T-helper 17 cell (primary cell): Measurements from ENCODE around the gene IGSF21. TPM values are rescaled to one million over a fixed set of nuclear protein-coding genes. Genes with fewer than 3 reads are reported as not detected.
"Not testable (repeated sequence)": the region's sequence is repeated elsewhere in the genome, so short reads cannot be mapped to it uniquely, and the experiment has no call there.

Experiments
- ATAC-seq: fragments of 150-1000 bp; cut with Tn5 transposase; 2 replicates; pipeline ENCODE4 v1.10.0; 2021; ENCODE audit warnings: mild to moderate bottlenecking, moderate library complexity
- DNase-seq, 3 donors: peaks; one replicate each; pipeline versions ENCODE4 v3.0.0 to v3.0.0-alpha.2; 2020 to 2021
- H3K9me3 ChIP-seq: one replicate; pipeline ENCODE4 v1.7.0; 2013; ENCODE audit warnings: low read length, mild to moderate bottlenecking; ENCODE audit not compliant: control insufficient read depth, poor library complexity, severe bottlenecking
- H3K27ac Mint-ChIP-seq: one replicate; pipeline ENCODE4 v1.8.0; 2022; ENCODE audit warnings: mild to moderate bottlenecking, moderate library complexity, mixed read lengths
- H3K27me3 Mint-ChIP-seq: one replicate; pipeline ENCODE4 v1.8.0; 2022; ENCODE audit warnings: mixed read lengths
- H3K36me3 Mint-ChIP-seq: one replicate; pipeline ENCODE4 v1.8.0; 2022; ENCODE audit warnings: low read depth, mixed read lengths
- H3K4me1 Mint-ChIP-seq: one replicate; pipeline ENCODE4 v1.8.0; 2022; ENCODE audit warnings: mild to moderate bottlenecking, mixed read lengths
- H3K4me3 Mint-ChIP-seq: one replicate; pipeline ENCODE4 v1.8.0; 2022; ENCODE audit warnings: mild to moderate bottlenecking, moderate library complexity, mixed read lengths
- total RNA-seq, 4 donors: library from RNA in 2 of 4; stranded (reverse) in 2 of 4; gene quantifications; one replicate each; pipeline ENCODE4 v1.2.3 and lab custom pipeline; 2022 to 2026

IGSF21 gene
- total RNA-seq, 2 donors from 2014 or later = not detected

DNA sequence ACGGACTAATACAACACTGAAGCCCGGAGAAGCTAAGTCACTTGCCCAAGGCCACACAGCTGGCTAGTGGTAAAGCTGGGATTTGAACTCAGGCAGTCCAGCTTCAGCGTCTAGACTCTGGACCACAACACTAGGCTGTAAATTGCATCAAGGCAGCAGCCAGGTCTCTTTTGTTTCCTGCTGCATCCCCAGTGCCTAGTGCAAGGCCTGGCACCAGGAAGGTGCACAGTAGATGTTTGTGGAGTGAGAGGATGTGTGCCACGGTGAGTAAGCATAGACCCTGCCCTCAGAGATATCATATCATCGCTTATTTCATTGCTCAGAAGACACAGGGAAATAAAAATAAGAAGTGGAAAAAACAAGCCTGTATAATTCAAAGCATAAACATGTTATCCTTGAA lies 40.9 kb downstream of the IGSF21 start:
- DNase-seq (no peak), ATAC-seq (no peak)
- H3K27ac Mint-ChIP-seq = no peak overlapping the region
- H3K27me3 Mint-ChIP-seq = peaks cover 38% of the 10 kb centered on the region
- H3K9me3 ChIP-seq = no peaks in the 10 kb centered on the region
- H3K4me1 Mint-ChIP-seq = no peaks in the 10 kb centered on the region
- H3K36me3 Mint-ChIP-seq = no peaks in the 10 kb centered on the region
- H3K4me3 Mint-ChIP-seq = no peak overlapping the region

DNA sequence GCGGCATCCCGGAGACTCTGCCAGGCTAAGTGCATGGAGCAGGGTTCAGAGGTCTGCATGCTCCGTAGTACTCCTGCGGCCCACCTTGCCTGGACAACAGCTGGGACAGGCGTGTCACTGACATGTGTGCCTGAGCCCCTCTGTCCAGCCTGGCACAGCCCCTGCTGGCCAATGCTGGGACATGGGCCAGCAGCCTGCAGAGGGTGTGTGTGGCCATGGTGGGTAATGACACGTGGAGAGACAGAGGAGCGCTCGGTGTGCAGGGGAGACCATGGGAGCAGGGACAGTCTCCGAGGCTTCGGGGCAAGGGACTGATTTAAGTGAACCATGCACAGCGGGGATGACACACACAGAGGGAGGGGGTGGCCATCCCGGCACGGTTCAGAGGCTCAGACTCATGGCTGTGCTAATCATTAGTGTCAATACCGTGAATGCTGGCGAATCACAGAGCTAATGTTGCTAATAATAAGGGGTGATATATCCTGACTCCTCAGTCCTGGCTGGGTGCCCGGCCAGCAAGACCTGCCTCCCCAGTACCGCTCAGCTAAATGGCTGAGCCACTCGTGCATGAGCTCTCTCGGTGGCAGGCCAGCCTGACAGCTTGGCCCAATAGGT lies 41.5 kb downstream of the IGSF21 start:
- no peak for DNase-seq
- H3K27me3 Mint-ChIP-seq = peaks cover 36% of the 10 kb centered on the region
- H3K4me1 Mint-ChIP-seq = peaks cover under 1% of the 10 kb centered on the region
- H3K27ac Mint-ChIP-seq = no peak overlapping the region
- ATAC-seq = no peak
- no peaks in the 10 kb centered on the region for H3K9me3 ChIP-seq
- no peak overlapping the region for H3K4me3 Mint-ChIP-seq
- no peaks in the 10 kb centered on the region for H3K36me3 Mint-ChIP-seq

DNA sequence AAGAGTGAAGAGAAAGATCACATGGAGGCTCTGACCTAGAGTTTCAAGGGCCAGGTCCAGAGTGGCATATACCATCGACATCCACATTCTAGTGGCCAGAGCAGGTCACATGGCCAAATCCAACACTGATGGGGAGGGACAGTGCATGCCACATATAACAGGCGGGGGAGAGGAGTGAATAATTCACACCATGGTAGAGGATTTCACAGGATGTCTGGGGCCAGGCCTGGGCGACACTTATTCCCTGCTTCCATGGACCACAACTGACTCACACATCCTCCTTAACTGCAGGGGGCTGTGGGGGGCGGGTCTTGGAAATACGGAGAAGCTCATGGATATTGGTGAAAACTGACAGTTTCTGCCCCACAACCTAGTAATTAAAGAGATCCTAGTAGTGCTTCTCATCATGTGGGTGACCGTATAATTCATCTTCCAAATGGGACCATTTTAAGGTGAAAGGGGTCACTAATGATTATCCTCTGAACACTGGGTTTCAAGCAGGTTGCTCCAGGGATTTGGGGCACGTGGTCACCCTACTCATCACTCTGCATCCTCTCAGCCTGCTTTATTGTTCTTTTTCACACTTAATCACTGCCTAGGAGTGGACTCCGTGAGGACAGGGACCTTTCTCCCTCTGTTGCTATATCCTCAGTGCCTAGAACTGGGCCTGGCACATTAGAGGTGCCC lies 44.0 kb downstream of the IGSF21 start:
- no peak overlapping the region for H3K4me3 Mint-ChIP-seq
- H3K9me3 ChIP-seq = no peaks in the 10 kb centered on the region
- ATAC-seq (no peak), DNase-seq (no peak)
- peaks cover 3% of the 10 kb centered on the region for H3K4me1 Mint-ChIP-seq
- no peaks in the 10 kb centered on the region for H3K36me3 Mint-ChIP-seq
- peaks cover 24% of the 10 kb centered on the region for H3K27me3 Mint-ChIP-seq
- no peak overlapping the region for H3K27ac Mint-ChIP-seq

DNA sequence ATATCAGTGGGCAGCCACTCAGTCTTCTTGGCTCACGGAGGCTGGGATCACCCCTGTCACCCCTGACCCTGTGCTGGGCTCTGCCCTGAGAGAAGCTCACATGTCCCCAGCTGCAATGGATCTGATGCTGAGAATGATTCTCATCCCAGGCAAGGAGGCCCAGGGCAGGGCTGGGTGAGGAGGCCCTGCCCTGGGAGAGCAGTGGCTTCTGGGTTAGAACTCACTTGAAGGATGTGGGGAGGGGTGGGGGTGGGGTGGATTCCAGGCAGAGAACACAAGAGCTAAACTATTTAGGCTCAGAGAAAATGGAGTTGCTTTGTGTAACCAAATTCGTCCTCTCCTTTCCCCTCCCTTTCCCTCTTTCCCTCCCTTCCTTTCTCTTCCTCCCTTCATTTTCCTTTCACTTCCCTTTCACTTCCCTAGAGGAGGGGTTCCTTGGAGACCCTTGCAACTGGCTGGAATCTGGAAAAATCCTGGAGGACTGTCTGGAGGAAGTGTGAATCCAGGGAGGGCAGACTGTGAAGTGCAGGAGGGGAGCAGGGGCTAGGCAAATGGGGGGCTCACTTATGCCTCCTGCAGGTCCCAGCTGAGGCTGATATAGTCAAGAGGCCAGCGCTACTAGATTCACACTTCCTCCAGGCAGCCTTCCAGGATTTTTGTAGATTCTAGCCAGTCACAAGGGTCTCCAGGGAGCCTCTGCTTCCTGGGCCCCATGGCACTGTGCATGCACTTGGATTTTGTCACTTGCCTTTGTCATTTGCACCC lies 47.0 kb downstream of the IGSF21 start:
- Mint-ChIP-seq H3K27me3 (peaks cover 8% of the 10 kb centered on the region), H3K27ac (no peak overlapping the region), H3K36me3 (no peaks in the 10 kb centered on the region), H3K4me3 (no peak overlapping the region), H3K4me1 (peaks cover 3% of the 10 kb centered on the region)
- no peaks in the 10 kb centered on the region for H3K9me3 ChIP-seq
- no peak for DNase-seq
- ATAC-seq = no peak

DNA sequence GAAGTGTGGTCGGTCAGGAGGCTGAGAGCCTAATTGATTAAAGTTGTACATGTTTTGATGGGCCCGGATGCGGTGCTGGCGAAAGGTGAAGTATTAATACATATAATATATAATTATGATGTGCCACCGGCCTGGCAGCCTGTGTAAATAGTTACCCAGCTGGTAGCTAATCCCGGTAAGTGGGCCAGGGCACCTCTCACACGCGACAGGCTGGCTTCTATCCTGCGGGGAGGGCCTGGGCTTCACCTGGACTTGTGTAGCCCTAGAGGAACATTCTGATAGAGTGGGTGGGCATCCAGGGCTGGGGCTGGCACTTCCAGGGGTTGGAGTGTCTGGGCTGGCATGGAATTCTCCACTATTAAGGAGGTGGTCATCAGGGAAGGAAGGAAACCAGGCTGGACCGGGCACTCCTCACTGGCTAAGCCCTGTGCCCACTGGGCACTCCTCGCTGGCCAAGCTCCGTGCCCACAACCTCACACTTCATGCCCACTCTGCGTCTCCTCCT lies 48.3 kb downstream of the IGSF21 start:
- Mint-ChIP-seq H3K4me1 (peaks cover 3% of the 10 kb centered on the region), H3K27ac (no peak overlapping the region), H3K36me3 (no peaks in the 10 kb centered on the region), H3K4me3 (no peak overlapping the region), H3K27me3 (peaks cover 21% of the 10 kb centered on the region)
- ATAC-seq = no peak
- no peak for DNase-seq
- no peaks in the 10 kb centered on the region for H3K9me3 ChIP-seq

DNA sequence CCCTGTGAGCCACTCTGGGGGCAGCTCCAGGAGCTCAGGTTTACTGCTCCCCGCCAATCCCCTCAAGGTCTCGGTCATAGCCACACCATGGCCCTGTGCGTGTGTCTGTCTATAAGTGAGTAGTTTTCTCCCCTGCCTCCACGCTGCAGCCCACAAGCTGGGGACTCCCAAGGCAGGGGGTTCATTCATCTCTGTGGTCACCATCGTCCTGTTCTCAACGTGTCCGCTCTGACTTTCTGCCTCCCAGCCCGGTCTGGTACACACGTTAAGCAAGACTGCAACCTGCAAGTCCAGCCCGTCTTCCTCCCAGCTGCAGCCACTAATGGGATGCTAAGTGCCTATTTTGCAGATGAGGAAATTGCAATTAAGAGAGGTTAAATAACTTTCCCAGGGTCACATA lies 49.8 kb downstream of the IGSF21 start:
- DNase-seq (no peak), ATAC-seq (no peak)
- Mint-ChIP-seq H3K27me3 (peaks cover 35% of the 10 kb centered on the region), H3K36me3 (no peaks in the 10 kb centered on the region), H3K4me1 (peaks cover 3% of the 10 kb centered on the region), H3K27ac (no peak overlapping the region), H3K4me3 (no peak overlapping the region)
- no peaks in the 10 kb centered on the region for H3K9me3 ChIP-seq

DNA sequence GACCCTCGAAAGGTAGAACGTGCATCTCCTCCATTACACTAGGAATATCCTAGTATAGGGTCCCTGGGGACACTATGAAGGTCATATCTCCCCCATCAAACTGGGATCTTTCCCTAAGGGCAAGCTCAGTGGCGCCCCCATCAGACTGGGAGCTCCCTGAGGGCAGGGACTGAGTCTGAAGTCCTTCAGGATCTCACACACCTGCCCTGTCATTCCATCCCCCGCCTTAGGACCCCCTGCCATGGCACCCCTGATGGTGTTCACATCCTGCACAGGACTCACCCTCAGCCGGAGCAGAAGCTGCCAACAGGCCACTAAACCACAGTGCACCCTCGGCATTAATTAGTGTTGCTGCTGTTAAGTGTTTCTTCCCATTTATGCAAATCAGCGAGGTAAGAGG lies 50.4 kb downstream of the IGSF21 start:
- peaks cover 39% of the 10 kb centered on the region for H3K27me3 Mint-ChIP-seq
- H3K36me3 Mint-ChIP-seq = no peaks in the 10 kb centered on the region
- H3K27ac Mint-ChIP-seq = no peak overlapping the region
- no peaks in the 10 kb centered on the region for H3K9me3 ChIP-seq
- peaks cover 3% of the 10 kb centered on the region for H3K4me1 Mint-ChIP-seq
- H3K4me3 Mint-ChIP-seq = no peak overlapping the region
- DNase-seq = no peak
- no peak for ATAC-seq

DNA sequence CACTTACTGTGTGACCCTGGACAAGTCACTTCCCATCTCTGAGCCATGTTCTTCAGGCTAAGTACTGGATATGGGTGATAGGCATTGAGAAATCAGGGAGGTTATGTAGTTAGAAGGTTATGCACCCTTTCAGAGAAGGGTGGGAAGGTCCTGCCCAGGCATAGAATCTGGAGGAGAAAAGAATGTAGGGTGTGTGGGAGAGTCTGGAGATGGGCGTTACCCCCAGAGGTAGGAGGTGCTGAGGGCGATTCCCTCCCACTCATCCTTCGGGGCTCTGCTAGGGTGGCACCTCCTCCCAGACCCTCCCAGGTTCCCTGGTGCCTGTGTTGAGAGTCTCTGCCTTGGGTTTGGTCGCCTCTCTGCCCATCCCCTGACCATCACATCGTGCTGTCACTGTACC lies 51.1 kb downstream of the IGSF21 start:
- H3K27ac Mint-ChIP-seq = no peak overlapping the region
- no peaks in the 10 kb centered on the region for H3K36me3 Mint-ChIP-seq
- H3K27me3 Mint-ChIP-seq = peaks cover 46% of the 10 kb centered on the region
- H3K4me3 Mint-ChIP-seq = no peak overlapping the region
- DNase-seq (no peak), ATAC-seq (no peak)
- H3K9me3 ChIP-seq = no peaks in the 10 kb centered on the region
- H3K4me1 Mint-ChIP-seq = peaks cover 3% of the 10 kb centered on the region

DNA sequence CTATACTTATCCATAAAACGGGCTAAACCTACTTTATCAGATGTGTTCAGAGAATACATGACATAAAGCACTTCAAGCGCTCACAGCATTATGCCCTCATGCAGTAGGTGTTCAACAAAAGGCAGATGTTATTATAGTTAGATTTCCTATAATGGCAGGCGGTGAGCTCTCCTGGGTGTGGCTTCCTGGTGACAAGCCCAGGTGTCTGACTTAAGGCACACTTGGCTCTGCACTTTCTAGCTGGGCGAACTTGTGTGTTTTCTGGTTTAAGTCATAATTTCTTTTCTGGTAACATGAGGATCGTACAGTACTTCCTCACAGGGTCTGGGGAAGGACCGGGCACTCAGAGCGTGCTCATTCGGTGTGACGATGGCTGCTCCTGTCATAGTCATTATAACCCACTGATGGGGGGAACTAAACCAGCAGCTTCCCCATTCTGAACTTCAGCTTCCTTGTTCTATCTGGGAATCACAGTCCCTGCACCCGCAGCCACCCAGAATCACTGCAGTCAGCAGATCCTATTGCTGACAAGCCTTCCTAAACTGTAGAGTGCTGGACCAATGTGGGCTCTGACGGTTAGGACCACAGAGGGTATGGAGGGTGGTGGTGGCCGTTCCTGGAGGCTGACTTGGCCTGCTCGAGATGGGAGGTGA lies 52.8 kb downstream of the IGSF21 start:
- Mint-ChIP-seq H3K4me3 (no peak overlapping the region), H3K4me1 (peaks cover 3% of the 10 kb centered on the region)

DNA sequence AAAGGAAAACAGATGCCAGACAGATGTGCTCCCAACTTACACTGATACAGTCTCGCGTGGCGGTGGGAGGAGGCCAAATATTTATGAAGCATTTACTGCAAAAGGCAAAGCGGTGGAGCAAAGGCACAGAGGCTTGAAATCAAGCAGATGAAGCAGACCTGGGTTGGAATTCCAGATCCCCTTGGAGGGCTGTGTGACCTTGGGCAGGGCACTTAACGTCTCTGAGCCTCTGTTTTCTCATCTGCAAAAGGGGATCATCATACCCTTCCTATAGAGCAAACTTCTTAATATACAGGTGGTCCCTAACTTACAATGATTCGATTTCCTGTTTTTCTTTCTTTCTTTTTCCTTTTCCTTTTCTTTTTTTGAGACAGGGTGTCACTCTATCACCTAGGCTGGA lies 54.1 kb downstream of the IGSF21 start:
- ATAC-seq (no peak), DNase-seq (no peak)
- no peak overlapping the region for H3K4me3 Mint-ChIP-seq

More for the DNA sequence above, 52.8 kb downstream of the IGSF21 start:
- Mint-ChIP-seq H3K36me3 (no peaks in the 10 kb centered on the region), H3K27ac (no peak overlapping the region), H3K27me3 (peaks cover 50% of the 10 kb centered on the region)
- H3K9me3 ChIP-seq = no peaks in the 10 kb centered on the region
- ATAC-seq = no peak
- DNase-seq = no peak

DNA sequence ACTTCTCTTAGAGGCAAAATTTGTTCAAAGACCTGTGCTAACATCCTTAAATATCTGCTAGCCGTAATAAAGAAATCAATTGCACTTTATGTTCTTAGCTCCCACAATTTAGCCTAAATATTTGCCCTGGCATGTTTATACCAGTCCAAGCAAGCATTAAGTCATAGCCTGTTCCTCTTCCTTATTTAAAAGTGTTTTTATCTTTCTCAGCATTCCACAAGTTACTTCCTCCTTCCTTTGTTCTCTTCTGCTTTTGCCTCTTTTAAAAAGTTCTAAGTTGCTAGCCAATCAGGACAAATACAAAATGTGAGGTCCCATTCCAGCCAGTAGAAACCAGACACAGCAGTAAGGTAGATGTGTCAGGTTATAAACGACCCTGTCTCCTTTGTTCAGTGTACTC lies 58.0 kb downstream of the IGSF21 start:
- not testable (repeated sequence) for H3K36me3 Mint-ChIP-seq, DNase-seq, H3K4me3 Mint-ChIP-seq, H3K27ac Mint-ChIP-seq, H3K4me1 Mint-ChIP-seq, ATAC-seq, H3K9me3 ChIP-seq
- peaks cover 70% of the 10 kb centered on the region for H3K27me3 Mint-ChIP-seq

More for the DNA sequence above, 54.1 kb downstream of the IGSF21 start:
- Mint-ChIP-seq H3K36me3 (no peaks in the 10 kb centered on the region), H3K27me3 (peaks cover 56% of the 10 kb centered on the region), H3K4me1 (peaks cover 5% of the 10 kb centered on the region), H3K27ac (no peak overlapping the region)
- no peaks in the 10 kb centered on the region for H3K9me3 ChIP-seq

DNA sequence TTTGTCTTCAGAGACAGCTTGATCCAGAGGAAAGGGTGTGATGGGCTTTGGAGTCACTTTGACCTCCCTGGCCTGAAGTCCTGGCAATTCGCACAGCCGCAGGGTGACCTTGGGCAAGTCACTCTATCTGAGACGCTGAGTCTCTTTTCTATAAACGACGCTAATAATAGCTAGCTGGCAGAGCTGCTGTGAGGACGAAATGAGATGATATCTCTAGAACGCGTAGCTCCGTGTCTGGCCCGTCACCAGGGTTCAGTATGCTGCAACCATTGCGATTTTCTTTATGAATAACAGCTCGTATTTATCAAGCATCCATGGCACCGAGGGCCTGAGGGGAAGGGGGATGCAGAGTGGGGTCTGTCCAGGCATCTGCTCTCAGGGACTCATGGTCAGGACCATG lies 58.7 kb downstream of the IGSF21 start:
- H3K4me1 Mint-ChIP-seq = peaks cover 6% of the 10 kb centered on the region
- ATAC-seq (no peak), DNase-seq (no peak)
- no peak overlapping the region for H3K27ac Mint-ChIP-seq
- peaks cover 68% of the 10 kb centered on the region for H3K27me3 Mint-ChIP-seq
- no peaks in the 10 kb centered on the region for H3K9me3 ChIP-seq
- no peak overlapping the region for H3K4me3 Mint-ChIP-seq
- H3K36me3 Mint-ChIP-seq = no peaks in the 10 kb centered on the region

DNA sequence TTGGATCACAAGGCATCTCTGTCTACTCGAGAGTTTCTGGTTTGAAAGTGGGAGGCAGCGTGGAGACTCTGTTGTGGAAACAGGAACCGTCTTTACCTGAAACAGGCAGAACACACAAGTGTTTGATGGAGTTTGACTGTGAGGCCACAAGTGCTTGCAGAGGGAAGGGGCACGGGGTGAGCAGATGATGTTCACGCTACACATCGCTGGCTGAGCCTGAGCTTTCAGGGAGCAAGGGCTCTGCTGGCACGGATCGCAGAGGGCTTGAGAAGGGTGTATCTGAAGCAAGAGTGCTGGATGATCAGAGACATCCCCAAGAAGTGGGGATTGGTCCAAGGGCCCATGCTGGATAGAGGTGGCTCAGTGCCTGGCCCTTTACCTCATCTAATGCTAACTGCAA lies 59.3 kb downstream of the IGSF21 start:
- Mint-ChIP-seq H3K27me3 (peaks cover 62% of the 10 kb centered on the region), H3K4me3 (no peak overlapping the region), H3K4me1 (peaks cover 6% of the 10 kb centered on the region), H3K36me3 (no peaks in the 10 kb centered on the region), H3K27ac (no peak overlapping the region)
- H3K9me3 ChIP-seq = no peaks in the 10 kb centered on the region
- ATAC-seq = no peak
- no peak for DNase-seq
